NCI-H69 (cell line): ENCODE measurements around the gene PRPH2.
"Not testable (repeated sequence)": the region's sequence is repeated elsewhere in the genome, so short reads cannot be mapped to it uniquely, and the experiment has no call there.

Experiments used
- DNase-seq: peaks from one replicate; lab custom pipeline; 2025; lab: John Stamatoyannopoulos, UW

Gene PRPH2

GRCh38 chr6:42742116-42742894 is 19.9 kb upstream of the PRPH2 start:
- peak; percentile 97 for DNase-seq

GRCh38 chr6:42740725-42741124 is 18.3 kb upstream of the PRPH2 start:
- DNase-seq: no peak

GRCh38 chr6:42735976-42736375 is 13.6 kb upstream of the PRPH2 start:
- DNase-seq: no peak

GRCh38 chr6:42733867-42734481 is 11.6 kb upstream of the PRPH2 start:
- not testable (repeated sequence) for DNase-seq

GRCh38 chr6:42729731-42730130 is 7.3 kb upstream of the PRPH2 start:
- no peak for DNase-seq

- no peak for DNase-seq
Measured at GRCh38 chr6:42727627-42728026, 5.2 kb upstream of the PRPH2 start.

GRCh38 chr6:42727087-42727611 is 4.8 kb upstream of the PRPH2 start:
- no peak for DNase-seq

GRCh38 chr6:42726485-42727086 is 4.2 kb upstream of the PRPH2 start:
- DNase-seq: peak; percentile 88

- no peak for DNase-seq
Measured at GRCh38 chr6:42726026-42726425, 3.6 kb upstream of the PRPH2 start.

- DNase-seq: no peak
Measured at GRCh38 chr6:42724825-42725224, 2.4 kb upstream of the PRPH2 start.

GRCh38 chr6:42720739-42721138 is 1.7 kb downstream of the PRPH2 start:
- DNase-seq: peak; percentile 27

- peak; percentile 30 for DNase-seq
Measured at GRCh38 chr6:42715871-42716270, 6.5 kb downstream of the PRPH2 start.

GRCh38 chr6:42714098-42714761 is 8.2 kb downstream of the PRPH2 start:
- DNase-seq: no peak

GRCh38 chr6:42711930-42712329 is 10.5 kb downstream of the PRPH2 start:
- DNase-seq: no peak

GRCh38 chr6:42710316-42710715 is 12.1 kb downstream of the PRPH2 start:
- DNase-seq: peak; percentile 33

- no peak for DNase-seq
Measured at GRCh38 chr6:42709871-42710270, 12.5 kb downstream of the PRPH2 start.

GRCh38 chr6:42708096-42708495 is 14.3 kb downstream of the PRPH2 start:
- no peak for DNase-seq

GRCh38 chr6:42707595-42707994 is 14.8 kb downstream of the PRPH2 start:
- no peak for DNase-seq

- peak; percentile 46 for DNase-seq
Measured at GRCh38 chr6:42704937-42705374, 17.4 kb downstream of the PRPH2 start.

GRCh38 chr6:42704251-42704936 is 18.0 kb downstream of the PRPH2 start:
- peak; percentile 46 for DNase-seq

- DNase-seq: not testable (repeated sequence)
Measured at GRCh38 chr6:42702786-42703185, 19.6 kb downstream of the PRPH2 start.

- DNase-seq: no peak
Measured at GRCh38 chr6:42702200-42702599, 20.2 kb downstream of the PRPH2 start.
